T-helper 2 cell (primary cell): ENCODE data around the gene OBP2A.
"Not testable (repeated sequence)": the region's sequence is repeated elsewhere in the genome, so short reads cannot be mapped to it uniquely, and the experiment has no call there.

Experiments used
- DNase-seq, 5 experiments: peaks; one replicate each; pipeline versions ENCODE4 v3.0.0 to v3.0.0-alpha.2; 2012 to 2022

OBP2A gene

GRCh38 chr9:135512241-135512603, 33.7 kb upstream of the OBP2A start:
- DNase-seq, result no peak

GRCh38 chr9:135512904-135513303, 33.0 kb upstream of the OBP2A start:
- no peak for DNase-seq

GRCh38 chr9:135513351-135513846, 32.5 kb upstream of the OBP2A start:
- no peak for DNase-seq

- not testable (repeated sequence) for DNase-seq
Measured at GRCh38 chr9:135513906-135514305, 32.0 kb upstream of the OBP2A start.

- DNase-seq, result no peak
Measured at GRCh38 chr9:135514342-135515082, 31.4 kb upstream of the OBP2A start.

- no peak for DNase-seq
Measured at GRCh38 chr9:135515083-135515951, 30.6 kb upstream of the OBP2A start.

GRCh38 chr9:135516132-135516860, 29.6 kb upstream of the OBP2A start:
- DNase-seq, result no peak

- no peak for DNase-seq
Measured at GRCh38 chr9:135517407-135517822, 28.5 kb upstream of the OBP2A start.

- no peak for DNase-seq
Measured at GRCh38 chr9:135519179-135519971, 26.6 kb upstream of the OBP2A start.

GRCh38 chr9:135520916-135521607, 24.9 kb upstream of the OBP2A start, which contains the start of gene LCN1:
Gene LCN1 (plus strand): TSS chr9:135521440. CDS start chr9:135521498, 58 bp downstream.
- DNase-seq, result no peak

- DNase-seq, result no peak
Measured at GRCh38 chr9:135521608-135522095, 24.3 kb upstream of the OBP2A start.

GRCh38 chr9:135522137-135522877, 23.6 kb upstream of the OBP2A start:
- DNase-seq, result no peak

GRCh38 chr9:135522931-135523330, 23.0 kb upstream of the OBP2A start:
- DNase-seq, result no peak

- DNase-seq, result no peak
Measured at GRCh38 chr9:135523521-135524129, 22.3 kb upstream of the OBP2A start.

- DNase-seq, result no peak
Measured at GRCh38 chr9:135524130-135524861, 21.6 kb upstream of the OBP2A start.

- DNase-seq, result no peak
Measured at GRCh38 chr9:135525241-135526088, 20.5 kb upstream of the OBP2A start.

GRCh38 chr9:135526089-135526729, 19.7 kb upstream of the OBP2A start:
- no peak for DNase-seq
